Measurements from ENCODE around the gene TMEM204.

DNA sequence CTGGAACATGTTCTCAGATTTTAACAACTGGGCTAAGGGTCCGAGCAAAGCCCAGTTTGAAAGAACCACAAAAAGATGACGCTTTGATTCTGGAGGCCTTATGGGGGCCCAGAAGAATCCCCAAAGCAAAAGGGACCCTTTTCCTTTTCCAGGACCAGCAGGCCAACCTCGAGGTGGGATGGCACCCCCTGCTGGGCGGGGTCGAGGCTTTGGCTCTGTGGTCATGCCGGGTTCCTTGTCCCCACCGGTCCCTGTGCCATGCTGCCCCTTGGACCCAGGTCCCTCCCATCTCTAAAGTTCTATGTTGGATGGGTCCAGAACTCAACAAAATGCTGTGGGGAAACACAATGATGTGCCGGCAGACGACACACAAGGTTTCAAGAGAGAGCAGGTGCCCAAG is 30.9 kb downstream of the TMEM204 start:
- TF ChIP-seq, protein P1, sequence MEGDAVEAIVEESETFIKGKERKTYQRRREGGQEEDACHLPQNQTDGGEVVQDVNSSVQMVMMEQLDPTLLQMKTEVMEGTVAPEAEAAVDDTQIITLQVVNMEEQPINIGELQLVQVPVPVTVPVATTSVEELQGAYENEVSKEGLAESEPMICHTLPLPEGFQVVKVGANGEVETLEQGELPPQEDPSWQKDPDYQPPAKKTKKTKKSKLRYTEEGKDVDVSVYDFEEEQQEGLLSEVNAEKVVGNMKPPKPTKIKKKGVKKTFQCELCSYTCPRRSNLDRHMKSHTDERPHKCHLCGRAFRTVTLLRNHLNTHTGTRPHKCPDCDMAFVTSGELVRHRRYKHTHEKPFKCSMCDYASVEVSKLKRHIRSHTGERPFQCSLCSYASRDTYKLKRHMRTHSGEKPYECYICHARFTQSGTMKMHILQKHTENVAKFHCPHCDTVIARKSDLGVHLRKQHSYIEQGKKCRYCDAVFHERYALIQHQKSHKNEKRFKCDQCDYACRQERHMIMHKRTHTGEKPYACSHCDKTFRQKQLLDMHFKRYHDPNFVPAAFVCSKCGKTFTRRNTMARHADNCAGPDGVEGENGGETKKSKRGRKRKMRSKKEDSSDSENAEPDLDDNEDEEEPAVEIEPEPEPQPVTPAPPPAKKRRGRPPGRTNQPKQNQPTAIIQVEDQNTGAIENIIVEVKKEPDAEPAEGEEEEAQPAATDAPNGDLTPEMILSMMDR (IDR thresholded peaks at IDR 0.05 in 2 of 3, conservative IDR thresholded peaks at IDR 0.05 in 1 of 3; ENCODE audit: control insufficient read depth in 2 of 3, extremely low read depth in 1 of 3, insufficient read depth in 1 of 3, low read depth in 3 of 3, low read length in 3 of 3), result peak; percentile 28 to 30 (median 29); a peak in 3 of 6 replicates
- no peak for TF ChIP-seq FOXK2 (IDR thresholded peaks at IDR 0.05)
- TF ChIP-seq TARDBP (IDR thresholded peaks at IDR 0.05; ENCODE audit: borderline replicate concordance), result no peak
- no peak for TF ChIP-seq RCOR1 (conservative IDR thresholded peaks at IDR 0.05; ENCODE audit: low read depth, low read length)
